ENCODE measurements around the gene IGSF5.

The IGSF5 gene

DNA sequence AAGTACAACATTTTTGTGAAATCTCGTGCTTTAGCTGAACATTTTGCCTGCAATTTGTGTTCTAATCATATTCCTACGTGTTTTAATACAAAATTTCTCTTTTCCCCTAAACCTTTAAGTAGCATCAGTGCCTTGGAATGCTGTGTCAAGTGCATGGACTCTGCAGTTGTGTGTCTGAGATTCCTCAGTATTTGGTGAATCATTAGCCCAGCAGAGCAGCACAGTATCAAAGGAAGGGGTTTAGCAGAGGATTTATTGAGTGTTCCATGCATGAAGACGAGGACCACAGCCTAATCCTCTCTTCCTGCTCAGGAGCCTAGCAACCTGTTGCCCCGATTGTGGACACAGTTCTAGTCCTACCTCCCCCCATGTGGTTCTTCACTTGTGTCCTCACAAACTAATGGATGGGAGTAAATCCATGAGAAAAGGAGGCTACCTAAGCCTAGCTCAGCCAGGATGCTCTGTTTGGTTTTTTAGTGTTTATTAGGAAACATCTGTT, 92.9 kb downstream of the IGSF5 start:
- no peak for DNase-seq

- no peak for DNase-seq
These were observed 95.6 kb downstream of the IGSF5 start for GRCh38 chr21:39840373-39841097.

- no peak for DNase-seq
These were observed 97.9 kb downstream of the IGSF5 start for GRCh38 chr21:39842741-39843459.

- no peak for DNase-seq
These were observed 98.5 kb downstream of the IGSF5 start for GRCh38 chr21:39843483-39843882.

DNA sequence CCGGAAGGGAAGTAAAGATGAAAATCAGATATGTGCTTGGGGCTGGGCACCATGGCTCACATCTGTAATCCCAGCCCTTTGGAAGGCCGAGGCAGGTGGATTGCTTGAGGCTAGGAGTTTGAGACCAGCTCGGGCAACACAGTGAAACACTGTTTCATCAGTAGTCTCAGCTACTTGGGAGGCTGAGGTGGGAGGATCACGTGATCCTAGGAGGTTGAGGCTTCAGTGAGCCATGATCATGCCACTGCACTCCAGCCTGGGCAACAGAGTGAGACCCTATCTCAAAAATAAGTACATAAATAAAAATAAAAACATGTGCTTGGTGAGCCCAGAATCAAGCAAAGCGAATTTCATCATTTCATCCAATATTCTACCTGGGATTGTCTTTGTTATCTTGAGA, 98.9 kb downstream of the IGSF5 start:
- no peak for DNase-seq

GRCh38 chr21:39845571-39846130, 100.7 kb downstream of the IGSF5 start:
- DNase-seq: no peak

DNA sequence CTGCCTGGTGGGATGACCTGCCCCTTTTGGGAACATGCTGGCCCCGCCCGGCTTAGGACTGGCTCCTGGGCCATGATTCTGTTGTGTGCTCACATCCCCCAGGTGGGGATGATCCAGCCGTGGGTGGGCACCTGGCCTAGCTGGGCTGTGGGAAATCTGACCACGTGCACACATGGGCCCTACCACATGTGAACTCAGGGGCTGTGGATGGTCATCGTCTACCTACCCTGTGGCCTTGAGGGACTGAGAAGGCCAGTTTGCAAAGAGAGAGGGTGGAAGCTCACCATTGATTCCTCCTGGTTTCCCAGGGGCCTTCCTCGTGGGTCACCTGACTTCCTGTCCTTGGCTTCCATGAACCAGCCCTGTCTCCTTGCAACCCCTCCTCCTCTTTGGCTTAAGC, 102.9 kb downstream of the IGSF5 start:
- DNase-seq: no peak

DNA sequence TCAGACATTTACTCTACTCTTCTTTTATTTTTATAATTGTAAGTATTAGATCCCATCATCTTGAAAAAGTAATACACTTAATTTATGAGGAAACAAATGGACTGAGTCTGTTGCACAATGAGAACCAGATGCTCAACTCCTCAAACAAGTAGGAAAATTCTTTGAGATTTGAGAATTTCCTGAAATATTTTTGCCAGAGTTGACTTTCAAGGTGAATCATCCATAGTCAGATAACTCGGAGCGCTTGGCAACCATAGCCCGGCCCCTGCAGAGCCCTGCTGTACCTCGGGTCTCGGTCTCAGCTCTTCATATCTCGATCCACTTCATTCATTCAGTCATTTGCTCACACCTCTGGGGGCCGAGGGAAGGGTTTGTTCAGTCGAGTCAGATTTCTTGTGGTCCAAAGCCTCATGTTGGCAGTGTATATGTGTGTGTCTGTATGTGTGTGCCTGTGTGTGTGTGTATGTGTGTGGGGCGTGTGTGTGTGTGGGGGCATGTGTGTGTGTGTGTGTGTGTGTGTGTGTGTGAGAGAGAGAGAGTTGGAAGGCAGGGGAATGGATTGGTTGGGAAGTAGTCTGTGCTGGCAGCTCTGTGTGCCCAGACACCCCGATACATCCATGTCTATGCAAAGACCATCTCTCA, 104.2 kb downstream of the IGSF5 start:
- DNase-seq: no peak

DNA sequence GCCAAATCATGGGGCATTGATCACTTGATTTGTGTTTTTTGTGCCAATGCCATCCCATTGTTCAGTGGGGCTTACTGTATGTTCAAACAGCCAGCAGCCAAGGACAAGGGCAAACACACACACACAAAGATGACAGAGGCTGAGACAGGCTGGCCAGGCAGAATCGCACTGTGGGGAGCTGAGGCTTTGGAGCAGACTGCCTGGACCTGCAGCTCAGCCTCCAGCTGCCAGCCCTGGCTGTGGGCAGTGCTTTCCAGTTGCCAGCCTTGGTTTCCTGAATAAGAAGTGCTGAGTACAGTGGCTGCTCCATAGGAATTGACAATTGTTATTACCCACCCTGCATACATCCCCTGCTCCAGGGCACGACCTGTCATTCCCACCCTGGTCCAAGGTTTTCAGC, 105.3 kb downstream of the IGSF5 start:
- no peak for DNase-seq

DNA sequence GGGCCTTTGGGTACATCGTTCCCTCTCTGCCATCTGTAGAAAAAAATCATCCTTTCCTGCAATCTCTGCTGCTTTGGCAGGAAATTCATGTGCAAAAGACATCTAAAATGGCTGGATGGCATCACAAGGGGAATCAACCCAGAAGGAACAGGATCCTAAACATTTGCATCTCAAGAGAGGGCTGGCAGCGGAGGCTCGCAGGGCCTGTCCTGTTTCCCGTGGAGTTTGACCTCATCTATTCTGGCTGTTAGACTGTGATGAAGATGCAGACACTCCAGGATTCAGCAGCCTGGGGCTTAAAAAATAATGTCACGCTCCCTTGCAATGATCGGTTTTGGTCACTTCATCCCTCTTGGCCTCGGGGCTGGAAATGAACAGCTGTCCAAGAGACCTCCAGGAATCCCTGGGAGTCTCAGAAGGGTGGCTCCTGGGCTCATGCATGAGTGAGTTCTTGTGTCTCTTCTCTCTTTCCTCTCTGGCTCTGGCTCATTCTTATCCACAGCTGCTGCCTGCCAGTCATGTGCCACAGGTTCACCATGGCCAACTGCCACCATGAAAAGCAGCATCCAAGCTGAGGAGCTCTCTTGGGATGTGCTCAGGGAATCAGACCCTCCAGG, 106.1 kb downstream of the IGSF5 start:
- DNase-seq: no peak

All from CD4-positive, alpha-beta T cell treated with Interleukin-17A for 4 hours (primary cell).